Astrocyte (in vitro differentiated cells and primary cell): Measurements from ENCODE around the gene TRIM5. TPM values are rescaled to one million over a fixed set of nuclear protein-coding genes. Genes with fewer than 3 reads are reported as not detected.

Source experiments
- DNase-seq: peaks from one replicate; pipeline ENCODE4 v3.0.0-alpha.2; 2010; ENCODE audit warnings: low read depth
- FAIRE-seq: peaks from 2 replicates; lab custom pipeline; 2011; peaks lifted over from hg19 to GRCh38; lab: Jason Lieb, UNC
- H2AFZ ChIP-seq: 2 replicates; pipeline ENCODE4 v1.6.0; 2012; ENCODE audit warnings: low read depth, low read length, inconsistent platforms
- H3K27ac ChIP-seq: 2 replicates; pipeline ENCODE4 v1.5.1; 2011; ENCODE audit warnings: low read depth, low read length, inconsistent platforms
- H3K27me3 ChIP-seq: 2 replicates; pipeline ENCODE4 v1.6.0; 2011; ENCODE audit warnings: low read length, inconsistent platforms; ENCODE audit not compliant: insufficient read depth
- H3K36me3 ChIP-seq: 2 replicates; pipeline ENCODE4 v1.5.1; 2011; ENCODE audit warnings: low read length, inconsistent platforms; ENCODE audit not compliant: insufficient read depth
- H3K4me1 ChIP-seq: 2 replicates; pipeline ENCODE4 v1.5.1; 2011; ENCODE audit warnings: low read length, inconsistent platforms; ENCODE audit not compliant: insufficient read depth
- H3K4me2 ChIP-seq: 2 replicates; pipeline ENCODE4 v1.6.0; 2012; ENCODE audit warnings: low read length, inconsistent platforms
- H3K4me3 ChIP-seq: 2 replicates; pipeline ENCODE4 v1.5.1; 2011; ENCODE audit warnings: low read depth, mild to moderate bottlenecking, low read length, inconsistent platforms; ENCODE audit not compliant: insufficient read depth
- H3K79me2 ChIP-seq: 2 replicates; pipeline ENCODE4 v1.6.0; 2012; ENCODE audit warnings: mild to moderate bottlenecking, low read length, inconsistent platforms; ENCODE audit not compliant: insufficient read depth
- H3K9ac ChIP-seq: 2 replicates; pipeline ENCODE4 v1.6.0; 2012; ENCODE audit warnings: mild to moderate bottlenecking, low read length, inconsistent platforms
- H3K9me3 ChIP-seq: 2 replicates; pipeline ENCODE4 v1.5.1; 2012; ENCODE audit warnings: low read depth, mild to moderate bottlenecking, low read length, inconsistent platforms; ENCODE audit not compliant: insufficient read depth
- H4K20me1 ChIP-seq: 2 replicates; pipeline ENCODE4 v1.6.0; 2012; ENCODE audit warnings: low read length, inconsistent platforms; ENCODE audit not compliant: insufficient read depth
- H3K27ac Mint-ChIP-seq: one replicate; pipeline ENCODE4 v1.8.0; 2021; ENCODE audit warnings: mild to moderate bottlenecking, mixed read lengths; ENCODE audit not compliant: unreplicated experiment
- H3K27me3 Mint-ChIP-seq: one replicate; pipeline ENCODE4 v1.8.0; 2021; ENCODE audit warnings: low read depth, mixed read lengths; ENCODE audit not compliant: unreplicated experiment
- H3K36me3 Mint-ChIP-seq: one replicate; pipeline ENCODE4 v1.8.0; 2021; ENCODE audit warnings: low read depth, mixed read lengths; ENCODE audit not compliant: unreplicated experiment
- H3K4me1 Mint-ChIP-seq: one replicate; pipeline ENCODE4 v1.8.0; 2021; ENCODE audit warnings: low read depth, mixed read lengths; ENCODE audit not compliant: unreplicated experiment
- H3K4me3 Mint-ChIP-seq: one replicate; pipeline ENCODE4 v1.8.0; 2021; ENCODE audit warnings: mild to moderate bottlenecking, moderate library complexity, mixed read lengths; ENCODE audit not compliant: unreplicated experiment
- H3K9me3 Mint-ChIP-seq: one replicate; pipeline ENCODE4 v1.8.0; 2021; ENCODE audit warnings: mild to moderate bottlenecking, mixed read lengths; ENCODE audit not compliant: unreplicated experiment
- EZH2 ChIP-seq: IDR thresholded peaks from 2 replicates; pipeline ENCODE4 v1.6.1; 2012; ENCODE audit warnings: mild to moderate bottlenecking, low read length, inconsistent platforms; ENCODE audit not compliant: insufficient read depth
- total RNA-seq: library from RNA; stranded (reverse); gene quantifications from 2 replicates; pipeline ENCODE4 v1.2.1, GENCODE V29; 2021
- TF ChIP-seq, protein P1 (sequence below): IDR thresholded peaks from 2 replicates; pipeline ENCODE4 v1.5.1; 2011; ENCODE audit warnings: low read depth, mild to moderate bottlenecking, inconsistent platforms, low read length, moderate library complexity; ENCODE audit not compliant: insufficient read depth

The TRIM5 gene
- total RNA-seq, 1 donor from 2014 or later, result 55.6 TPM

- H3K36me3 Mint-ChIP-seq, result no peaks in the 10 kb centered on the region
Observed at GRCh38 chr11:5618807-5619206, 66.1 kb downstream of the TRIM5 start.

More at GRCh38 chr11:5618807-5619206, 66.1 kb downstream of the TRIM5 start:
- no peaks in the 10 kb centered on the region for H3K36me3 ChIP-seq
- H4K20me1 ChIP-seq, result no peaks in the 10 kb centered on the region
- H2AFZ ChIP-seq, result no peak overlapping the region
- peak overlapping the region; percentile 57 for H3K4me2 ChIP-seq
- Mint-ChIP-seq H3K27ac (no peak overlapping the region), H3K4me3 (no peak overlapping the region), H3K9me3 (no peaks in the 10 kb centered on the region), H3K27me3 (no peaks in the 10 kb centered on the region), H3K4me1 (peaks cover 23% of the 10 kb centered on the region)
- no peaks in the 10 kb centered on the region for H3K27me3 ChIP-seq
- DNase-seq, result peak; percentile 83
- no peaks in the 10 kb centered on the region for H3K9me3 ChIP-seq
- no peak for TF ChIP-seq EZH2
- TF ChIP-seq, protein P1, sequence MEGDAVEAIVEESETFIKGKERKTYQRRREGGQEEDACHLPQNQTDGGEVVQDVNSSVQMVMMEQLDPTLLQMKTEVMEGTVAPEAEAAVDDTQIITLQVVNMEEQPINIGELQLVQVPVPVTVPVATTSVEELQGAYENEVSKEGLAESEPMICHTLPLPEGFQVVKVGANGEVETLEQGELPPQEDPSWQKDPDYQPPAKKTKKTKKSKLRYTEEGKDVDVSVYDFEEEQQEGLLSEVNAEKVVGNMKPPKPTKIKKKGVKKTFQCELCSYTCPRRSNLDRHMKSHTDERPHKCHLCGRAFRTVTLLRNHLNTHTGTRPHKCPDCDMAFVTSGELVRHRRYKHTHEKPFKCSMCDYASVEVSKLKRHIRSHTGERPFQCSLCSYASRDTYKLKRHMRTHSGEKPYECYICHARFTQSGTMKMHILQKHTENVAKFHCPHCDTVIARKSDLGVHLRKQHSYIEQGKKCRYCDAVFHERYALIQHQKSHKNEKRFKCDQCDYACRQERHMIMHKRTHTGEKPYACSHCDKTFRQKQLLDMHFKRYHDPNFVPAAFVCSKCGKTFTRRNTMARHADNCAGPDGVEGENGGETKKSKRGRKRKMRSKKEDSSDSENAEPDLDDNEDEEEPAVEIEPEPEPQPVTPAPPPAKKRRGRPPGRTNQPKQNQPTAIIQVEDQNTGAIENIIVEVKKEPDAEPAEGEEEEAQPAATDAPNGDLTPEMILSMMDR, result no peak
- peaks cover 33% of the 10 kb centered on the region for H3K4me1 ChIP-seq
- H3K79me2 ChIP-seq, result no peaks in the 10 kb centered on the region
- peak; percentile 84 for FAIRE-seq
- peak overlapping the region; percentile 97 for H3K27ac ChIP-seq
- no peak overlapping the region for H3K4me3 ChIP-seq
- peak overlapping the region; percentile 78 for H3K9ac ChIP-seq

Other genes starting within 250 kb of the TRIM5 start
- gene OR51I1, start 243.6 kb downstream of the TRIM5 start, total RNA-seq, result not detected in 2 replicates
- not detected in 2 replicates for gene OR51I2, start 235.8 kb downstream of the TRIM5 start, total RNA-seq
- gene OR52D1, start 196.4 kb downstream of the TRIM5 start, total RNA-seq, result not detected in 2 replicates
- not detected in 2 replicates for gene UBQLN3, start 175.1 kb downstream of the TRIM5 start, total RNA-seq
- gene UBQLNL, start 168.4 kb downstream of the TRIM5 start, total RNA-seq, result 0.27 TPM in 1 of 2 replicates, not detected in the other
- gene OR52H1, start 136.5 kb downstream of the TRIM5 start, total RNA-seq, result not detected in 2 replicates
- not detected in 2 replicates for gene OR52B6, start 104.2 kb downstream of the TRIM5 start, total RNA-seq
- gene TRIM6, start 88.4 kb downstream of the TRIM5 start, total RNA-seq, result 17.6 and 23.9 TPM in 2 replicates
- 1.2 and 4.6 TPM in 2 replicates for gene TRIM34, start 60.1 kb downstream of the TRIM5 start, total RNA-seq
- gene TRIM22, start 4.7 kb upstream of the TRIM5 start, total RNA-seq, result 167 and 205 TPM in 2 replicates
- not detected in 2 replicates for gene OR56B1, start 51.4 kb upstream of the TRIM5 start, total RNA-seq
- not detected in 2 replicates for gene OR52N4, start 69.2 kb upstream of the TRIM5 start, total RNA-seq
- gene OR52N5, start 98.3 kb upstream of the TRIM5 start, total RNA-seq, result not detected in 2 replicates
- not detected in 2 replicates for gene OR52N1, start 106.2 kb upstream of the TRIM5 start, total RNA-seq
- not detected in 2 replicates for gene OR52N2, start 123.8 kb upstream of the TRIM5 start, total RNA-seq
- gene OR52E6, start 156.8 kb upstream of the TRIM5 start, total RNA-seq, result not detected in 2 replicates
- gene OR52E8, start 172.6 kb upstream of the TRIM5 start, total RNA-seq, result not detected in 2 replicates
- not detected in 2 replicates for gene OR52E4, start 195.6 kb upstream of the TRIM5 start, total RNA-seq
- gene OR52E5, start 208.1 kb upstream of the TRIM5 start, total RNA-seq, result not detected in 2 replicates